ENCODE data around the gene MAP4K1.

MAP4K1 gene

GRCh38 chr19:38626401-38626800 is 8.6 kb upstream of the MAP4K1 start:
- no CpG with 5 or more reads among the region's 4 CpGs for WGBS (ENCODE audit: extremely low coverage, insufficient coverage, insufficient read length)
- no peak overlapping the region for H3K4me2 ChIP-seq (ENCODE audit: low read length)
- no peak overlapping the region for H3K27ac ChIP-seq (ENCODE audit: low read depth, low read length)

GRCh38 chr19:38624822-38625221 is 7.1 kb upstream of the MAP4K1 start:
- Histone ChIP-seq H2AK5ac (ENCODE audit: low read length) (no peak overlapping the region), H3K18ac (ENCODE audit: low read length) (no peak overlapping the region), H3K9me3 (ENCODE audit: insufficient read depth, low read depth, low read length) (peaks cover 2% of the 10 kb centered on the region), H3K27me3 (ENCODE audit: insufficient read depth, low read length) (no peaks in the 10 kb centered on the region), H3K79me2 (ENCODE audit: control insufficient read depth, insufficient read depth, low read length, poor library complexity) (no peaks in the 10 kb centered on the region), H2AFZ (ENCODE audit: insufficient read depth, low read length, poor library complexity) (no peak overlapping the region), H3K14ac (ENCODE audit: low read length) (no peak overlapping the region), H2BK12ac (ENCODE audit: low read length) (no peak overlapping the region), H2BK5ac (ENCODE audit: low read depth, low read length, poor library complexity) (no peak overlapping the region), H4K91ac (ENCODE audit: low read depth, low read length) (no peak overlapping the region), H3K23ac (ENCODE audit: low read length) (no peak overlapping the region), H4K12ac (ENCODE audit: low read depth, low read length) (no peak overlapping the region), H3K4ac (ENCODE audit: low read depth, low read length) (no peak overlapping the region), H3K4me1 (ENCODE audit: control insufficient read depth in 1 of 2, insufficient read depth in 2 of 2, low read length in 2 of 2) (peaks cover 1 to 2% of the 10 kb centered on the region in 2 experiments), H3K79me1 (ENCODE audit: low read length) (no peaks in the 10 kb centered on the region), H3K4me2 (ENCODE audit: low read length) (no peak overlapping the region), H4K8ac (ENCODE audit: low read depth, low read length) (no peak overlapping the region), H3K9ac (ENCODE audit: low read length) (no peak overlapping the region), H3K36me3 (ENCODE audit: control insufficient read depth in 1 of 2, insufficient read depth in 2 of 2, low read length in 2 of 2) (peaks cover 59 to 76% of the 10 kb centered on the region in 2 experiments), H2BK120ac (ENCODE audit: insufficient read depth, low read length, poor library complexity) (no peak overlapping the region), H3K27ac (ENCODE audit: low read depth, low read length) (no peak overlapping the region), H3K4me3 (ENCODE audit: low read depth, low read length) (no peak overlapping the region)
- DNase-seq: no peak
- no CpG with 5 or more reads among the region's 3 CpGs for WGBS (ENCODE audit: extremely low coverage, insufficient coverage, insufficient read length)

More at GRCh38 chr19:38626401-38626800, 8.6 kb upstream of the MAP4K1 start:
- no peaks in the 10 kb centered on the region for H3K4me1 ChIP-seq (ENCODE audit: control insufficient read depth in 1 of 2, insufficient read depth in 2 of 2, low read length in 2 of 2)
- H3K9ac ChIP-seq (ENCODE audit: low read length): no peak overlapping the region
- H3K27me3 ChIP-seq (ENCODE audit: insufficient read depth, low read length): no peaks in the 10 kb centered on the region
- H3K79me2 ChIP-seq (ENCODE audit: control insufficient read depth, insufficient read depth, low read length, poor library complexity): no peaks in the 10 kb centered on the region
- DNase-seq: no peak
- H2BK5ac ChIP-seq (ENCODE audit: low read depth, low read length, poor library complexity): no peak overlapping the region
- no peak overlapping the region for H2AK5ac ChIP-seq (ENCODE audit: low read length)
- no peak overlapping the region for H3K14ac ChIP-seq (ENCODE audit: low read length)
- no peak overlapping the region for H3K23ac ChIP-seq (ENCODE audit: low read length)
- H3K36me3 ChIP-seq (ENCODE audit: control insufficient read depth in 1 of 2, insufficient read depth in 2 of 2, low read length in 2 of 2): peaks cover 59 to 70% of the 10 kb centered on the region in 2 experiments
- no peak overlapping the region for H4K12ac ChIP-seq (ENCODE audit: low read depth, low read length)
- H3K18ac ChIP-seq (ENCODE audit: low read length): no peak overlapping the region
- no peak overlapping the region for H4K8ac ChIP-seq (ENCODE audit: low read depth, low read length)
- no peak overlapping the region for H3K4me3 ChIP-seq (ENCODE audit: low read depth, low read length)
- no peak overlapping the region for H2BK120ac ChIP-seq (ENCODE audit: insufficient read depth, low read length, poor library complexity)
- no peak overlapping the region for H4K91ac ChIP-seq (ENCODE audit: low read depth, low read length)
- H2AFZ ChIP-seq (ENCODE audit: insufficient read depth, low read length, poor library complexity): no peak overlapping the region
- peaks cover 2% of the 10 kb centered on the region for H3K9me3 ChIP-seq (ENCODE audit: insufficient read depth, low read depth, low read length)
- no peaks in the 10 kb centered on the region for H3K79me1 ChIP-seq (ENCODE audit: low read length)
- H2BK12ac ChIP-seq (ENCODE audit: low read length): no peak overlapping the region
- H3K4ac ChIP-seq (ENCODE audit: low read depth, low read length): no peak overlapping the region

- Histone ChIP-seq H2BK5ac (ENCODE audit: low read depth, low read length, poor library complexity) (peak overlapping the region; percentile 32), H2AFZ (ENCODE audit: insufficient read depth, low read length, poor library complexity) (peak overlapping the region; percentile 80), H2AK5ac (ENCODE audit: low read length) (peak overlapping the region; percentile 57), H3K23ac (ENCODE audit: low read length) (no peak overlapping the region), H3K4me2 (ENCODE audit: low read length) (peak overlapping the region; percentile 79), H3K27ac (ENCODE audit: low read depth, low read length) (no peak overlapping the region), H3K27me3 (ENCODE audit: insufficient read depth, low read length) (no peaks in the 10 kb centered on the region), H4K12ac (ENCODE audit: low read depth, low read length) (peak overlapping the region; percentile 50), H3K4me3 (ENCODE audit: low read depth, low read length) (peak overlapping the region; percentile 88), H3K9ac (ENCODE audit: low read length) (peak overlapping the region; percentile 80), H2BK12ac (ENCODE audit: low read length) (no peak overlapping the region), H3K36me3 (ENCODE audit: control insufficient read depth in 1 of 2, insufficient read depth in 2 of 2, low read length in 2 of 2) (peaks cover 20 to 32% of the 10 kb centered on the region in 2 experiments), H2BK120ac (ENCODE audit: insufficient read depth, low read length, poor library complexity) (peak overlapping the region; percentile 21), H3K4me1 (ENCODE audit: control insufficient read depth in 1 of 2, insufficient read depth in 2 of 2, low read length in 2 of 2) (peaks cover 11% of the 10 kb centered on the region in 2 experiments), H3K18ac (ENCODE audit: low read length) (peak overlapping the region; percentile 56), H3K79me2 (ENCODE audit: control insufficient read depth, insufficient read depth, low read length, poor library complexity) (peaks cover 10% of the 10 kb centered on the region), H4K91ac (ENCODE audit: low read depth, low read length) (peak overlapping the region; percentile 67), H3K9me3 (ENCODE audit: insufficient read depth, low read depth, low read length) (no peaks in the 10 kb centered on the region), H4K8ac (ENCODE audit: low read depth, low read length) (peak overlapping the region; percentile 94), H3K4ac (ENCODE audit: low read depth, low read length) (peak overlapping the region; percentile 66), H3K79me1 (ENCODE audit: low read length) (peaks cover 8% of the 10 kb centered on the region), H3K14ac (ENCODE audit: low read length) (peak overlapping the region; percentile 52)
- whole genome bisulfite sequencing (ENCODE audit: extremely low coverage, insufficient coverage, insufficient read length): no CpG with 5 or more reads among the region's 21 CpGs
- no peak for DNase-seq
Measured at GRCh38 chr19:38619361-38620174, 1.8 kb upstream of the MAP4K1 start.

GRCh38 chr19:38618590-38619360 is 1.0 kb upstream of the MAP4K1 start, which contains the start of gene EIF3K:
EIF3K (plus strand) TSS chr19:38619188; CDS start chr19:38619269, 81 bp downstream.
- Histone ChIP-seq H4K8ac (ENCODE audit: low read depth, low read length) (peak within 1 kb of the TSS; percentile 95), H4K12ac (ENCODE audit: low read depth, low read length) (peak within 1 kb of the TSS; percentile 78), H3K4me3 (ENCODE audit: low read depth, low read length) (peak within 1 kb of the TSS; percentile 88), H3K23ac (ENCODE audit: low read length) (no peak within 1 kb of the TSS), H3K27ac (ENCODE audit: low read depth, low read length) (peak within 1 kb of the TSS; percentile 25), H2BK5ac (ENCODE audit: low read depth, low read length, poor library complexity) (peak within 1 kb of the TSS; percentile 55), H3K9ac (ENCODE audit: low read length) (peak within 1 kb of the TSS; percentile 88), H3K9me3 (ENCODE audit: insufficient read depth, low read depth, low read length) (no peaks in the 10 kb centered on the region), H3K36me3 (ENCODE audit: control insufficient read depth in 1 of 2, insufficient read depth in 2 of 2, low read length in 2 of 2) (peaks cover 14 to 24% of the 10 kb centered on the region in 2 experiments), H3K79me1 (ENCODE audit: low read length) (peaks cover 8% of the 10 kb centered on the region), H3K4ac (ENCODE audit: low read depth, low read length) (peak within 1 kb of the TSS; percentile 66), H2BK120ac (ENCODE audit: insufficient read depth, low read length, poor library complexity) (peak within 1 kb of the TSS; percentile 67), H2AK5ac (ENCODE audit: low read length) (peak within 1 kb of the TSS; percentile 57), H2AFZ (ENCODE audit: insufficient read depth, low read length, poor library complexity) (peak within 1 kb of the TSS; percentile 87), H3K4me2 (ENCODE audit: low read length) (peak within 1 kb of the TSS; percentile 86), H3K27me3 (ENCODE audit: insufficient read depth, low read length) (no peaks in the 10 kb centered on the region), H3K79me2 (ENCODE audit: control insufficient read depth, insufficient read depth, low read length, poor library complexity) (peaks cover 10% of the 10 kb centered on the region), H2BK12ac (ENCODE audit: low read length) (no peak within 1 kb of the TSS), H4K91ac (ENCODE audit: low read depth, low read length) (peak within 1 kb of the TSS; percentile 84), H3K4me1 (ENCODE audit: control insufficient read depth in 1 of 2, insufficient read depth in 2 of 2, low read length in 2 of 2) (peaks cover 11% of the 10 kb centered on the region in 2 experiments), H3K14ac (ENCODE audit: low read length) (peak within 1 kb of the TSS; percentile 81), H3K18ac (ENCODE audit: low read length) (peak within 1 kb of the TSS; percentile 56)
- peak; percentile 100 for DNase-seq
- no CpG with 5 or more reads among the region's 64 CpGs for WGBS (ENCODE audit: extremely low coverage, insufficient coverage, insufficient read length)

Data from trophoblast cell (in vitro differentiated cells and primary cell).